ENCODE results near the gene GNAS. TPM values are rescaled to one million over a fixed set of nuclear protein-coding genes. Genes with fewer than 3 reads are reported as not detected.

The GNAS gene
- total and polyA plus RNA-seq, 10 donors, result 722 to 854 (median 770) TPM

- Histone ChIP-seq H3K4me1 (peaks cover 31 to 80% (median 40%) of the 10 kb centered on the region in 6 donors), H3K36me3 (peaks cover 13 to 74% (median 65%) of the 10 kb centered on the region in 6 donors), H3K27me3 (replicated peaks in 1 of 7) (no peaks in the 10 kb centered on the region), H3K27ac (peak overlapping the region in 7 of 8 donors; percentile 77 to 86 (median 83)), H3K4me3 (no peak overlapping the region), H3K9me3 (no peaks in the 10 kb centered on the region)
- DNase-seq, result no peak
- TF ChIP-seq POLR2AphosphoS5 (IDR thresholded peaks at IDR 0.05), result no peak
- no peak for TF ChIP-seq POLR2A (IDR thresholded peaks at IDR 0.05)
- TF ChIP-seq CTCF (IDR thresholded peaks at IDR 0.05 in 8 of 11, conservative IDR thresholded peaks at IDR 0.05 in 3 of 11), result no peak
- intact Hi-C loops (cut with DNase I; ENCODE audit: low total_unique reads), result loop anchor here (10.0 kb wide), 1 partner anchor 66 kb away; no protein-coding TSS in a partner anchor
- 69 to 87% (median 81%) methylated on average over 9 of the region's 9 CpGs for WGBS, 5 donors
These were observed 56.4 kb downstream of the GNAS start for GRCh38 chr20:58908941-58909340.

GRCh38 chr20:58909585-58909984 lies 57.1 kb downstream of the GNAS start:
- no peak overlapping the region for H3K4me3 ChIP-seq
- TF ChIP-seq POLR2AphosphoS5 (IDR thresholded peaks at IDR 0.05), result no peak
- no peak for TF ChIP-seq CTCF (IDR thresholded peaks at IDR 0.05 in 8 of 11, conservative IDR thresholded peaks at IDR 0.05 in 3 of 11)
- TF ChIP-seq POLR2A (IDR thresholded peaks at IDR 0.05), result no peak
- H3K4me1 ChIP-seq, result peaks cover 31 to 74% (median 39%) of the 10 kb centered on the region in 6 donors
- intact Hi-C loops (cut with DNase I; ENCODE audit: low total_unique reads), result loop anchor here (10.0 kb wide), 1 partner anchor 65 kb away; no protein-coding TSS in a partner anchor
- DNase-seq, result no peak
- H3K9me3 ChIP-seq, result no peaks in the 10 kb centered on the region
- no peaks in the 10 kb centered on the region for H3K27me3 ChIP-seq (replicated peaks in 1 of 7)
- peaks cover 10 to 67% (median 59%) of the 10 kb centered on the region in 6 donors for H3K36me3 ChIP-seq
- 94 to 99% (median 96%) methylated on average over 14 to 15 of the region's 15 CpGs for WGBS, 5 donors
- H3K27ac ChIP-seq, result peak overlapping the region in 2 of 8 donors; percentile 83 to 85

- TF ChIP-seq POLR2A (IDR thresholded peaks at IDR 0.05) (no peak), POLR2AphosphoS5 (IDR thresholded peaks at IDR 0.05) (peak in 1 of 3 donors; percentile 8), CTCF (IDR thresholded peaks at IDR 0.05 in 8 of 11, conservative IDR thresholded peaks at IDR 0.05 in 3 of 11) (no peak)
- Histone ChIP-seq H3K36me3 (peaks cover 10 to 58% (median 50%) of the 10 kb centered on the region in 6 donors), H3K4me3 (no peak overlapping the region), H3K27me3 (replicated peaks in 1 of 7) (no peaks in the 10 kb centered on the region), H3K27ac (no peak overlapping the region), H3K9me3 (no peaks in the 10 kb centered on the region), H3K4me1 (peaks cover 31 to 66% (median 36%) of the 10 kb centered on the region in 6 donors)
- intact Hi-C loops (cut with DNase I; ENCODE audit: low total_unique reads), result no loop called here
- WGBS, 5 donors, result 92 to 97% (median 96%) methylated on average over 13 to 14 of the region's 14 CpGs
- no peak for DNase-seq
These were observed 58.0 kb downstream of the GNAS start for GRCh38 chr20:58910473-58910872.

GRCh38 chr20:58911309-58911708 lies 58.8 kb downstream of the GNAS start:
- Histone ChIP-seq H3K4me1 (peaks cover 28 to 57% (median 31%) of the 10 kb centered on the region in 6 donors), H3K36me3 (peaks cover 5 to 50% (median 42%) of the 10 kb centered on the region in 6 donors), H3K27ac (no peak overlapping the region), H3K4me3 (no peak overlapping the region), H3K27me3 (replicated peaks in 1 of 7) (no peaks in the 10 kb centered on the region), H3K9me3 (no peaks in the 10 kb centered on the region)
- intact Hi-C loops (cut with DNase I; ENCODE audit: low total_unique reads), result no loop called here
- TF ChIP-seq POLR2A (IDR thresholded peaks at IDR 0.05), result no peak
- no peak for TF ChIP-seq CTCF (IDR thresholded peaks at IDR 0.05 in 8 of 11, conservative IDR thresholded peaks at IDR 0.05 in 3 of 11)
- TF ChIP-seq POLR2AphosphoS5 (IDR thresholded peaks at IDR 0.05), result peak in 1 of 3 donors; percentile 47
- no peak for DNase-seq
- WGBS, 5 donors, result 95 to 98% (median 97%) methylated on average over 2 of the region's 2 CpGs
